Mesothelial cell of epicardium (in vitro differentiated cells): ENCODE data around the gene NFIB. TPM values are rescaled to one million over a fixed set of nuclear protein-coding genes. Genes with fewer than 3 reads are reported as not detected.

Source experiments
- DNase-seq, 2 experiments: peaks; one replicate each; pipeline ENCODE4 v3.0.0; 2021; ENCODE audit warnings: low spot score in 2 of 2; ENCODE audit not compliant: unreplicated experiment in 2 of 2
- H3K27ac Mint-ChIP-seq: 2 replicates; pipeline ENCODE4 v1.8.0; 2021; ENCODE audit warnings: mixed read lengths
- H3K27me3 Mint-ChIP-seq: 2 replicates; pipeline ENCODE4 v1.8.0; 2021; ENCODE audit warnings: low read depth, mixed read lengths
- H3K36me3 Mint-ChIP-seq: 2 replicates; pipeline ENCODE4 v1.8.0; 2021; ENCODE audit warnings: mixed read lengths
- H3K4me1 Mint-ChIP-seq: 2 replicates; pipeline ENCODE4 v1.8.0; 2021; ENCODE audit warnings: mixed read lengths
- H3K4me3 Mint-ChIP-seq: 2 replicates; pipeline ENCODE4 v1.8.0; 2021; ENCODE audit warnings: mild to moderate bottlenecking, moderate library complexity, mixed read lengths
- H3K9me3 Mint-ChIP-seq: 2 replicates; pipeline ENCODE4 v1.8.0; 2021; ENCODE audit warnings: mixed read lengths
- total RNA-seq: library from RNA; stranded (reverse); gene quantifications from 3 replicates; pipeline ENCODE4 v1.2.1, GENCODE V29; 2021
- TF ChIP-seq, protein P1 (sequence below): fragments of 200-600 bp; sonication (generic); IDR thresholded peaks from one replicate; pipeline ENCODE4 v1.5.0; 2021; ENCODE audit warnings: antibody characterized with exemption; ENCODE audit not compliant: unreplicated experiment

NFIB gene
- total RNA-seq, 1 donor from 2014 or later: 230 TPM

DNA sequence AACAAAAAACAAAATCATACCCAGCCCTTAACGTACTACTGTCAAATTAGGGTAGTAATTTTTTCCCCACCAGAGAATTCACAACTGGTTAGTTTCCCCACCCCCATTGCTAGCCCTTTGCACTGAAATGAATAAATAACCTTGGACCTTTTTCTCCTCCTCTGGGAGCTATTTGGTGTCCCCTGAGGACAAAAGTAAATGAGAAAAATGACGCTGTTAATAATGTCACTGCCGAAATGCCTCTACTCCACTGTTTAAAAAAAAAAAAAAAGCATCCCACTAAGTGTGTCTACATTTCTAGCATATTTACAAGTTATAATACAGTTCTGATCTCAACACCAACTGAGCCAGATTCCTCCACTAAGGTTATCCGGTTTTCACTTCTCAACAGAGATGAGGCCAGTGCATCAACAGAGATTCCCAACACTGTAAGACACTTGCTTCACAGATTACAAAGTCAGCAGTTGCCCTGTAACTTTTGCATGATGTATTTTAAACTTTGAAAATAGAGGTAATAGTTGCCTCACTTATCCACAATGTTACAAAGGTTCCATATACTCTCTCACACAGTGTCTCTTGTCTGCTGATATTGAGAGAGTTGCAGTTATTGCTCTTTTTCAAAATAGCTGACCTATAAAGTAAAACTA, 5.1 kb upstream of the NFIB start:
- Mint-ChIP-seq H3K27me3 (no peaks in the 10 kb centered on the region), H3K9me3 (no peaks in the 10 kb centered on the region), H3K27ac (peak overlapping the region; percentile 99), H3K4me3 (peak overlapping the region; percentile 89), H3K36me3 (no peaks in the 10 kb centered on the region), H3K4me1 (peaks cover 66% of the 10 kb centered on the region)
- TF ChIP-seq, protein P1, sequence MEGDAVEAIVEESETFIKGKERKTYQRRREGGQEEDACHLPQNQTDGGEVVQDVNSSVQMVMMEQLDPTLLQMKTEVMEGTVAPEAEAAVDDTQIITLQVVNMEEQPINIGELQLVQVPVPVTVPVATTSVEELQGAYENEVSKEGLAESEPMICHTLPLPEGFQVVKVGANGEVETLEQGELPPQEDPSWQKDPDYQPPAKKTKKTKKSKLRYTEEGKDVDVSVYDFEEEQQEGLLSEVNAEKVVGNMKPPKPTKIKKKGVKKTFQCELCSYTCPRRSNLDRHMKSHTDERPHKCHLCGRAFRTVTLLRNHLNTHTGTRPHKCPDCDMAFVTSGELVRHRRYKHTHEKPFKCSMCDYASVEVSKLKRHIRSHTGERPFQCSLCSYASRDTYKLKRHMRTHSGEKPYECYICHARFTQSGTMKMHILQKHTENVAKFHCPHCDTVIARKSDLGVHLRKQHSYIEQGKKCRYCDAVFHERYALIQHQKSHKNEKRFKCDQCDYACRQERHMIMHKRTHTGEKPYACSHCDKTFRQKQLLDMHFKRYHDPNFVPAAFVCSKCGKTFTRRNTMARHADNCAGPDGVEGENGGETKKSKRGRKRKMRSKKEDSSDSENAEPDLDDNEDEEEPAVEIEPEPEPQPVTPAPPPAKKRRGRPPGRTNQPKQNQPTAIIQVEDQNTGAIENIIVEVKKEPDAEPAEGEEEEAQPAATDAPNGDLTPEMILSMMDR: no peak
- DNase-seq: no peak

DNA sequence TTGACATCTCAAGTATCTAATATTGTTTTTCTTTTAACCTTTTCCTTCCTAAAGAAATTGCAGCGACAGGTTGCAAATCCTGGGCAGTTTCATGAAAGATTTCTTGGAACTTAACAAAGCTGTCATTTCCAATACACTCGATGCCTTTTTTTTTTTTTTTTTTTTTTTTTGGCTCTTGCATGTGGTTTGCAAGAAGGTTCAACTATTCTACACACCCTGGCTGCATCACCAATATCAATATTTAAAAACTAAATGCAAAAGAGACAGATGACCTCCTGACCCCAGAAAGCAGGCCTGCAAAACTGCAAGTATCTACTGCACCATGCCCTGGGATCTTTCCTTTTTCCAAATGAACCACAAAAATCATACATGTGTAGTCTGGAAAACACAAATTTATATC, 4.4 kb upstream of the NFIB start:
- Mint-ChIP-seq H3K27me3 (no peaks in the 10 kb centered on the region), H3K27ac (peak overlapping the region; percentile 99), H3K4me3 (peak overlapping the region; percentile 89), H3K9me3 (no peaks in the 10 kb centered on the region), H3K4me1 (peaks cover 61% of the 10 kb centered on the region), H3K36me3 (no peaks in the 10 kb centered on the region)
- TF ChIP-seq, protein P1: no peak
- DNase-seq: no peak

DNA sequence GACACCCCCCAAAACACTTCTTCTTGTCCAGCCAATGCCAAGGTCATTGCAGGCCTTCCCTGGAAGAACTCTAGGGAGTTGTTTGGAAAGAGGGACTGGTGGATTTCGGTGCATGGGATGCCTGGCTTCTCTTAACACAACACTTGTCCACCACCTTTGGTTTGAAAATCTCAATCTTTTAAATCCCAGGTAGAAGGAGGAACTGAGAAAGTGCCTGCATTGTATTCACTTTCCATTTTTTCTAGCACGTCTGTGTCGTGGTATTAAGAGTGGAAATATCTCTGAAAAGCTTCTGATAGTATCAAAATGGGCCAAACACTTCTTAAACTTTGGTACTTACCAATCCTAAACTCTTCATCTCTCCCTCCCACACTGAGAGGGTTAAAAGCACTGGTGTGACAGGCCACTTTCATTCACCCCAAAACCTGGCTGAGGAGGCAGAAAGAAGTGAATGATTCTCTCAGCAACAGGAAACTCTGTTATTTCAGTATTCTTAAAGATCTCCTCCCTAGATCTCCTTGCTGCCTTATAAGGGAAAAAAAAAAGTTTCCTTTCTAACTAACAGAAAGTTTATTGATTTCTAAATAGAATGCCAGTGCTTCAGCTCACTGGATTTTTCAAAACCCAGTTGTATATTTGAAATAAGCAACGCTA, 3.9 kb upstream of the NFIB start:
- Mint-ChIP-seq H3K27ac (peak overlapping the region; percentile 99), H3K4me1 (peaks cover 56% of the 10 kb centered on the region), H3K9me3 (no peaks in the 10 kb centered on the region), H3K36me3 (no peaks in the 10 kb centered on the region), H3K27me3 (no peaks in the 10 kb centered on the region), H3K4me3 (peak overlapping the region; percentile 89)
- DNase-seq: no peak
- TF ChIP-seq, protein P1: no peak

DNA sequence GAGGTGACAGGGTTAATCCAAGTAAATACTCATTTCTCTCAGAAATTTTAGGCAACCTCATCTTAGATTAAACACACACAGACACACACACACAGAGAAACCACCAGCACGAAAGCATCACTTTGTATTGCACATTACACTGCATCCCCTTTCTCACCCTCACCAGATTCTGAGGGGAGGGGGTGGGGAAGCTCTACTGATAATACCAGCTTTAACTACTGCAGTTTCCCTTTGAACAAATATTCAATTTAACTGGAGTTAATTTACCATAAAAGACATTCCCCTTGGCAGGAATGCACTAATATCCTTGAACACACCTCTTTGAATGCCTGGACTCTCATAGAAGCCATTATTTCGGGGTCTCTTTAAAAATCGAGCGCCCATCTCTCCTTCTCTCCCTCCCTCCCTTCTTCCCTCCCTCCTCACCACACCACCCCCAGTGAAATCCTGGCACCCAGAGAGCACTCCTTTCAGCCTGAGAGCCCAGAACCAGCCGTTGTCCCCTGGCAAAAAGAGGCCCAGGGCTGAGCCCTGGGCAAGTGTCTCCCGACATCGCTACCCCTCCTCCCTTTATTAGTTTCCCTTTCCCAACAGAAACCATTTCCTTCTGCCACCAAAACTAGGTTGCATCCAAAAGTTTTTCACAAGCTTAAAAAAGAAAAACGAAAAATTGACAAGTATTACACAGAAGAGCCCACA, 2.8 kb upstream of the NFIB start:
- TF ChIP-seq, protein P1: no peak
- no peaks in the 10 kb centered on the region for H3K36me3 Mint-ChIP-seq
- peak overlapping the region; percentile 89 for H3K4me3 Mint-ChIP-seq
- no peak for DNase-seq
- no peaks in the 10 kb centered on the region for H3K27me3 Mint-ChIP-seq
- H3K27ac Mint-ChIP-seq: peak overlapping the region; percentile 99
- H3K4me1 Mint-ChIP-seq: peaks cover 51% of the 10 kb centered on the region
- no peaks in the 10 kb centered on the region for H3K9me3 Mint-ChIP-seq

DNA sequence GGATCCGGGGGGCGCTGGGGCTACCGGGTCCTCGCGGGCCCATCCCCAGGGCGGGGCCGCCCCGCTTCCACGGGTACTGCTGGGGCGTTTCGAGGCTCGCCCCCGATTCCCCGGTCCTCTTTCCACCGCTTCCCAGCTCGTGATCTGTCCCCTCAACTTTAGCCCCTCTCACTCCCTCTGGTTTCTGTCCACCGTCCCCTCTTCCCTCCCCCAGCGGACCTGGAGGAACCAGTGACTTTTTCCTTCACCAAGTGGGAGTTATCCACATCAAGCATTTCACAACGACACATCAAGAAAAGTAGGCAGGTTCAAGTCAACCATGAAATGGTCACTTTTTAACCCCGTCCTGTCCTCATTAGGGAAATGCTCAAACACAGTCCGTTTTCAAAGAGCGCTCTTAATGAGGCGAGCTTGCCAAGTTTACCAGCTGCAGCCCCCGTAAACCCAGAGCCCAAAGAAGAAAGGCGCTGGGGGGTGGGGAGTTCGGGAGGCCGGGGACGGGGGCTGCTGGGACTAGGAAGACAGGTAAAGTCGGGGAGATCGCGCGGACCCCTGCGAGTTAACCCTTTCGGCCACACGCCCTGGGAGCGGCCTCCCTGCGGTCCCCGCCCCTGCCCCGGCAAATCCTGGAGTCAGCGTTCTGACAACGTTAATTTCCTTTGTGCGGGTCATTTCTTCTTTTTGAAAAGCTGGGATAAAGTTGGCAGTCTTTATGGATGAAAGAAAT, 2.1 kb upstream of the NFIB start:
- H3K27me3 Mint-ChIP-seq: no peaks in the 10 kb centered on the region
- H3K36me3 Mint-ChIP-seq: no peaks in the 10 kb centered on the region
- TF ChIP-seq, protein P1: no peak
- DNase-seq: peak; percentile 39 to 48
- H3K4me3 Mint-ChIP-seq: peak overlapping the region; percentile 89
- H3K4me1 Mint-ChIP-seq: peaks cover 47% of the 10 kb centered on the region
- H3K9me3 Mint-ChIP-seq: no peaks in the 10 kb centered on the region
- H3K27ac Mint-ChIP-seq: peak overlapping the region; percentile 99
